22Rv1 (cell line): ENCODE results near the gene UFC1.

Source experiments
- H3K27ac ChIP-seq: fragments of 450-650 bp; 2 replicates; pipeline ENCODE4 v1.5.1; 2017
- ZFX ChIP-seq: fragments of 450-650 bp; IDR thresholded peaks from 2 replicates; pipeline ENCODE4 v1.6.1; 2017; ENCODE audit warnings: antibody characterized with exemption, borderline replicate concordance
- TF ChIP-seq, protein P1 (sequence below): fragments of 450-650 bp; IDR thresholded peaks from 2 replicates; pipeline ENCODE4 v1.5.1; 2017; ENCODE audit warnings: mild to moderate bottlenecking

The UFC1 gene

GRCh38 chr1:161128591-161129420 lies 25.0 kb upstream of the UFC1 start:
- H3K27ac ChIP-seq, result no peak overlapping the region
- TF ChIP-seq, protein P1, sequence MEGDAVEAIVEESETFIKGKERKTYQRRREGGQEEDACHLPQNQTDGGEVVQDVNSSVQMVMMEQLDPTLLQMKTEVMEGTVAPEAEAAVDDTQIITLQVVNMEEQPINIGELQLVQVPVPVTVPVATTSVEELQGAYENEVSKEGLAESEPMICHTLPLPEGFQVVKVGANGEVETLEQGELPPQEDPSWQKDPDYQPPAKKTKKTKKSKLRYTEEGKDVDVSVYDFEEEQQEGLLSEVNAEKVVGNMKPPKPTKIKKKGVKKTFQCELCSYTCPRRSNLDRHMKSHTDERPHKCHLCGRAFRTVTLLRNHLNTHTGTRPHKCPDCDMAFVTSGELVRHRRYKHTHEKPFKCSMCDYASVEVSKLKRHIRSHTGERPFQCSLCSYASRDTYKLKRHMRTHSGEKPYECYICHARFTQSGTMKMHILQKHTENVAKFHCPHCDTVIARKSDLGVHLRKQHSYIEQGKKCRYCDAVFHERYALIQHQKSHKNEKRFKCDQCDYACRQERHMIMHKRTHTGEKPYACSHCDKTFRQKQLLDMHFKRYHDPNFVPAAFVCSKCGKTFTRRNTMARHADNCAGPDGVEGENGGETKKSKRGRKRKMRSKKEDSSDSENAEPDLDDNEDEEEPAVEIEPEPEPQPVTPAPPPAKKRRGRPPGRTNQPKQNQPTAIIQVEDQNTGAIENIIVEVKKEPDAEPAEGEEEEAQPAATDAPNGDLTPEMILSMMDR, result no peak
- no peak for TF ChIP-seq ZFX

GRCh38 chr1:161130266-161130665 lies 23.5 kb upstream of the UFC1 start:
- peak overlapping the region; percentile 99; the same call in 1 of the 2 replicates for H3K27ac ChIP-seq
- no peak for TF ChIP-seq ZFX
- TF ChIP-seq, protein P1, result no peak

- H3K27ac ChIP-seq, result peak overlapping the region; percentile 99
- no peak for TF ChIP-seq ZFX
- TF ChIP-seq, protein P1, result no peak
Measured at GRCh38 chr1:161131523-161132409, 22.0 kb upstream of the UFC1 start.

GRCh38 chr1:161132410-161133219 lies 21.2 kb upstream of the UFC1 start, which contains the start of gene DEDD:
Gene DEDD (minus strand): TSS chr1:161132667. CDS start chr1:161124462, 8,205 bp downstream.
- TF ChIP-seq, protein P1, result peak; percentile 43
- no peak for TF ChIP-seq ZFX
- peak within 1 kb of the TSS; percentile 99 for H3K27ac ChIP-seq

GRCh38 chr1:161133220-161133740 lies 20.5 kb upstream of the UFC1 start:
- TF ChIP-seq ZFX, result no peak
- TF ChIP-seq, protein P1, result no peak
- peak overlapping the region; percentile 99 for H3K27ac ChIP-seq

GRCh38 chr1:161137881-161138280 lies 15.9 kb upstream of the UFC1 start:
- H3K27ac ChIP-seq, result no peak overlapping the region
- no peak for TF ChIP-seq ZFX
- TF ChIP-seq, protein P1, result no peak
